Stimulated activated CD8-positive, alpha-beta memory T cell treated with anti-CD3 and anti-CD28 coated beads, Interleukin-12 subunit alpha, Interleukin-12 subunit beta, amount 100 ng/mL, for 24 hours (primary cell): ENCODE measurements around the gene TMEM151B.

Experiments
- DNase-seq: peaks from one replicate; pipeline ENCODE4 v3.0.0-alpha.2; 2020; ENCODE audit errors: extremely low read depth

Gene TMEM151B

DNA sequence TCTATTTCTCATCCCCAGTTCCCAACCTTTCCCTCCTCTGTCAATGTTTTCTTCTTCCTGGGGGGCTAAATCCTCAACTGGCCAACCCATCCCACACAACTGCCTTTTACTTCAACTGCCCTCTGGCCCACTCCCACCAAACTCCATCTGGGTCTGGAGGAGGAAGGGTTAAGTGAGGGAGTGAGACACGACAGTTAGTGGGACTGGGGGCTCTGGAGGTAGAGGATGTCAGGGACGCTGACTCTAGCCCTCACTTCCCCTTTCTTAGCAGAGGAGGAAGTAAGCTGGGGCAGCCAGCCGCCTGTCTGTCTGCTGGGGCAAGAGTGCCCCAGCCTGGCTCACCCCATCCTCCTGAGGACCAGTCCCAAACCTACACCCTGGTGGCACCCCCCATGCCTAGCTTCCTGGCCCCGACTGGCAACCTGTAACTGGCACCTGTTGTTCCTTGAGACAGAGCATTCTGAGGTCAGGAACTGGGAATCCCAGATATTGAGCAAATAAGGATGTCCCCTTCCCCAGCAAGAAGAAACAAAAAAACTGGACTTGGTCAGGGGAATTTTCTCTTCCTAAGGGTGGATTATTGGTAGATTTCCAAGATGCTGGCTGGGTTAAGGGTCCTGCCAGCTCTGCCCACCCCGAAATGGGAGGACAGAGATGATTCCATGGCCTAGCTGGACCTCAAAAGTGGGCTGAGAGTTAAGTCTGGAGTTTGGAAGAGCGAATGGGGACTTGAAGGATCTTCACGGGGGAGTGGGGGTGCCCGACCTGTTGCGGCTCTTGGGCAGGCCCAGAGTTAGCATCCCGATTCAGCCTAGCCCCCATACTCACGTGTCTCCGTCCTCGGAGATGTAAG lies 5.9 kb upstream of the TMEM151B start:
- no peak for DNase-seq

DNA sequence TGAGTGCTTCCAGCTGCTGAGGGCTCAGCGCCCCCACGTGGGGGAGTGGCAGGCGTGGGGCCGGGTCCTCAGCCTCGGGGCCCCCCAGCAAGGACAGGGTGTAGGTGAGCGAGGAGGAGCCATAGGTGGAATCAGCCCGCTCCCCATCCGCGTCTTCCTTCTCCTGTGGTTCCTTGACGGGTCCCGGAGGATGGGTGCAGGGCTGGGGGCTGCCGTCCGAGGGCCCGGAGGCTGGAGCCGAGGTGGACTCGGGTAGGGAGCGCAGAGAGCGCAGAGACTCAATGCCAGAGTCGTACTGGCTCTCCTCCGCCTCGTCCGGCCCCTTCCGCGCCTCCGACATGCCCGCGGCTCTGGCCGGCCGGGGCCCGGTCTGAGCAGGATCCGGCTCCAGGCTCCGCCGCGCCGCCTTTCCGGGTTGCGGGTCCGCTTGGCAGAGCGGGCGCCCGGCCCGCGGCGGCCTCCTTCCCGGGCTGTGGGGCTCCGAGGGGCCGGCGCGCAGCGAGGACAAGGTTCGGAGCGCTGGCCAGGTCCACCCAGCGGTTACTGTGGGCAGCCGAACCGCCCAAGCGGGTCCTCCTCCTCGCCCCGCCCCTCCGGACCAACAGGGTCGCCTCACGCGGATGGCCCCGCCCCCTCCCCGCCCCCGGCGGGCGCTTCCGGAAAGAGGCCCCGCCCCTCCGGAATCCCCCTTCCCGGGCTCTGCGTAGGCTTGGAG lies 5.1 kb upstream of the TMEM151B start, which contains the start of gene NFKBIE:
NFKBIE (minus strand) TSS at position 545 of the 715 bp plus-strand sequence; CDS start at position 340, 205 bp downstream.
- peak; percentile 86 for DNase-seq

DNA sequence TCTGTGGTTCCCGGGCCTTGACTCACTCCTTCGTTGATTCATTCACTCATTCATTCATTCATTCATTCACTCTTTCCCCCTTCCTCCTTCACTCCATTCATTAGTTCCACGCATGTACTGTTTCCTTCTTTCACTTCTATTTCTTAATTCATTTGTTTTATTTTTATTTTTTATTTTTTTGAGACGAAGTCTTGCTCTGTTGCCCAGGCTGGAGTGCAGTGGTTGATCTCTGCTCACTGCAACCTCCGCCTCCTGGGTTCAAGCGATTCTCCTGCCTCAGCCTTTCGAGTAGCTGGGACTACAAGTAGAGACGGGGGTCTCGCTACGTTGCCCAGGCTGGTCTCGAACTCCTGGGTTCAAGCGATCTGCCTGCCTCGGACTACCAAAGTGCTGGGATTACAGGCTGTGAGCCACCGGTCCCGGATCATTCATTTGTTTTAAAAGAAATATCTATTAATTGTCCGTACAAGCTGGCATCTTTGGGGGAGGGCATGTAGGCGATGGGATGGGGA lies 4.5 kb upstream of the TMEM151B start:
- no peak for DNase-seq

DNA sequence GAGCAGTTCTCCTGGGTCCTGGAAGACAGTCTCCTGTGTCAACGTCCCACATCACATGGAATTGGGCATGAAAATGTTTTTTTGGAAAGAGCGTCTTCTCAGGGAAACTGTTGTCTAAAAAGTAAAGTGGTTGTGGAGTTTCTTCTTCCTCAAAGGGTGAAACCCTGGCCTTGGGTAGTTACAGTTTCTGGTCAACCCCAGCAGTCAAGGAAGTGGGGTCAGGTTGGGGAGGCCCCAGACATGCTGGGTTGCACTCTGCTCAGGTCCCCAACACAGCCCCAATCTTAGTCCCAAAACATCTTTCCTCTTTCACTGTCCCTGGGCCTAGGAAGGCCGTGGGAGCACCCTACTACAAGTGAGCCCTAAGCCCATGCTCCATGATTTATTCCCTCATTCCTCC lies 3.9 kb upstream of the TMEM151B start:
- DNase-seq = no peak

DNA sequence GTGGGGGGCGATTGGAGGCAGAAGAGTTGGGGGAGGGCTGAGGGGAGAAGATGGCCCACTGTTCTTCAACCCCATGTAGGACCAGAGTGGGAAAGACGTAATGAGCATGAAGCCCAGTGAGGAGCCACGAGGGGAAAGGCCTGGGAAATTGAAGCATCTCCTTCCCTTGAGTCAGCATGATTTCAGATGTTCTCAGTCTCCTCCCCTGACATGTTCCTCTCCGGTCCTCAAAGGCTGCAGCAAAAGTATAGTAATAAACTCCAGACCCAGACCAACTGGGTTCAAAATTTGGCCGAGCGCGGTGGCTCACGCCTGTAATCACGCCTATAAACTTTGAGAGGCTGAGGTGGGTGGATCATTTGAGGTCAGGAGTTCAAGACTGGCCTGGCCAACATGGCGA lies 3.0 kb upstream of the TMEM151B start:
- no peak for DNase-seq

DNA sequence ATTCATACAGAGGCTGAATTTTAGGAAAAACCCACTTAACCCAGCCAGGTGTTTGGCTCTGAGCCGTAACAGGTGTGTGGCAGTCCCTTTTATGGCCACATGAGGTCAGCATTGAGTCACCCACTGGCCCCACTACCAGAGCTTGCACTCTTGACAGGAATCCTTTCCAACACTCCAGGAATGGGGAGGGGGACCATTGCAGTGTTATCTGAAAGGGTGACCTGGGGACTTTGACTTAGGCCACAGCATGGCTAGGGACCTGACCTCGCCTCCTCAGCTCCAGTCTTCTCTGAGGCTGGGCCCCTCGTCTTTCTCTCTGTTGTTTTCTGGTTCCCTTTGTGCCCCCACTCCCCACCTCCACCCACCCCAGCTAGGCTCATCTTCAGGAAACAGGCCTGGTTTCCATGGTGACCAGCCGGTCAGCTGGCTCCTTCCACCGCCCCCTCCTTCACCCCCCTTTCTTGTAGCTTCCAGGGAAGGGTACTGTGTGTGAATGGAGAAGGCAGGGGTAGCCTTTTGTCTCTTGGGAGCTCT lies 2.1 kb upstream of the TMEM151B start:
- DNase-seq = no peak

DNA sequence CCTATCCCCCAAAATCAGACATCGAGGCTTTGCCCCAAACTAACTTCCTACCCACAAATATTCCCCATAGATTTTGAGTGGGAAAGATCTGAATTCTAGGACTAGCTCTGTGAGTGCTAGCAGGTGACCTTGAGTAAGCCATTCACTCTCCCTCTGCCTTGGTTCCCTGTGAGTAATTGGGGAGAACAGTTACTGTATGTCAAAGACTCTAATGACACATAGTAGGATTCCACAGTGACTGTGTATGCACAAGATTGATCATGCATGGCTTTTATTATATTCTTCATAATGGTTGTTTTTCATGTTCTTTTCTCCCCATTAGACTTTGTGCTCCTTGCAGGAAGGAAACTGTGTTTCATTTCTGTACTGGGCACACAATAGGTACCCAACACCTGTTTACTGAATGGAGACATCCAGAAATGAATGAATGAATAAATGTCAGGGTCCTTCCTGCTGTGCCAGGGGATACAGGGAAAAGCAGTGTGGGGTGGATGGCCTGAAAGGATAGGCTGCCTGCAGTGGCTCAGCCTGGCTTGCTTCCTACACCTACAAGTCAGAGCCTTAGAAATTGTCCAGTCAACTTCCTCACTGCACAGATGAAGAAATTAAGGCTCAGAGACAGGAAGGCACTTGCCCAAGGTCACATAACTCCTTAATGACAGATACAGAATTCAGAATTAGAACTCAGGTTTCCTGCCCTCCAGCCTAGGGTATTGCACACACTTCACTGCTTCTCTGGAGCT lies 901 bp upstream of the TMEM151B start:
- no peak for DNase-seq

DNA sequence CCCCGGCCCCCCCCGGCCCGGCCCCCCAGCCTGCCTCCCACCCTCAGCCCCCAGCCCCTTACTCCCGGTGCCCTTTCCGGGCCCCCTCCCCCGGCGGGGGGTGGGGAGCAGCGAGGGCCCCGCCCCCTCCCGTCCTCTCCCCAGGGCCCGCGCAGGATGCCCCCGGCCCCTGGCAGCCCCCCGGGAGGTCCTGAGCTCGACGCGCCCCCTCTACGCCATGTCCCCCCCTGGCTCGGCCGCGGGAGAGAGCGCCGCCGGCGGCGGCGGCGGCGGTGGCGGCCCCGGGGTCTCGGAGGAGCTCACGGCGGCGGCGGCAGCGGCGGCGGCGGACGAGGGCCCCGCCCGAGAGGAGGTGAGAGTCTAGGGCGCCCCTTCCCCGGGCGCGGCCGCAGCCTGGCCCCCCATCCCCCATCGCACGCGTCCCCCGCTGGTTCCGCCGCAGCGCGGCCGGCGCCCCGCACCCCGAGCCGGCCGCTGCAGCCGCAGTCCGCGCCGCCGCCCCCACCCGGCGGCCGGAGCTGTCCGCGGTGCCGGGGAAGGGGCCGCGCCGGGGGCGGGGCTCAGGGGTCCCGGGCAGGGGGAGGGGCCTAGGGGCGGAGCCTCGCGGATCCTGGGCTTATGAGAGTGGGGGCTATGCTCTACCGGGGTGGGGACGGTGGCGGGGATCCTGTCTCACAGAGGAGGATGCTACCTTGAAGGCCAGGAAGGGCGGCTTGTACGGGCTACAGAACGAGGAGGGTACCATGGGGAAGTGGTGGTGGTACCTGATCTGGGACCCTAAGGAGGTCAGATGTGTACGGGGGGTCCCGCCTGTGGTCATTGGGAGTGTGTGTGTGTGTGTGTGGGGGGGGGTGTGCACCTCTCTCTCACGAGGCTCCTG lies 516 bp downstream of the TMEM151B start:
- DNase-seq = no peak

DNA sequence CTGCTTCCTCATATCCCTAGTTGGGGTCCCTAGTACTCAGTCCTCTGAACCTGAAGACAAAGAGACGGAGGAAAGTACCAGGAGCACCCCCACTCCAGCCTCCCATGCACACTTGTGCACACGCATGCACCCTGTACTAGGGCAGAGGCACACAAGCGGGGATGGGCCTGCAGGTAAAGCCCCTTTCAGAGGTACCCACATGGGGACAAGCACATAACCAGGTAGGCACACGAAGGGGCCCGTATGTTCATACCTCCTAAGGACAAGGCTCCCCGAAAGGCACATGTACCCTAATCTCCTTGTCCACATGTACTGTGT lies 1.1 kb downstream of the TMEM151B start:
- no peak for DNase-seq

DNA sequence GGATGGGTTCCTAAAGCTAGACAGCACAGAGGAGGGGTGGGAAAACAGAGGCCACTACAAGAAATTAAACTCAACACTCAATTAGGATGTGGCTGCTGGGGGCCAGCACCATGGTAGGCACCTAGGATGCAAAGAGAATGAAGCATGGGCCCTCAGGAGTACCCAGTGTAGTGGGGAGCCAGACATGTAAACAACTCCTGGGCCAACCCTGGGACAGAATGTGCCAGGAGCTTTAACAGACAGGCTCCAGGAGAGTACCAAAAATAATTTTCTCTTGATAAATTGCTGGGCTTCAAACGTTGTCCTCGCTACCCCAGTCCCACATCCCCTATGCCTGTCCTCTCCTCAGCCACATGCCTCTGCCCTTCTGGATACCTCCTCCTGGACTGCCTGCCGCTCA lies 1.7 kb downstream of the TMEM151B start:
- DNase-seq = no peak

DNA sequence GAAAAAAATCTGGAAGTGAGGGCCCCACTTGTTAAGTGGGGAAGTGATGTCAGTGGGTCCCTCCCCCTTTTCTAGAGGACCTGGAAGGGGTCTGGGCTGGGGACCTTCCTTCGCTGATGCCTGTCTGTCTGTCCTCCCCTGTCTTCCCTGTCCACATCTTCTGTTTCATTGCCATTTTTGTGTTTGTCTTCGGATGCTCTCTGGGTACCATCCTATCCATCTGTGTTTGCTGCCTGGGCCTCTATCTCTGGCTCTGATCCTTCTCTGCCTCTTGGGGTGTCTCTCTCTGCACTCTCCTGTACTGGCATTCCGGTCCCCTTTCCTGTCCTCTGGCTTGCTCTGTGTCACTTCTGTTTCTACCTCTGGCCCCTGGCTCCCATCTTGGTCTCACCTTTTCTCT lies 2.3 kb downstream of the TMEM151B start:
- DNase-seq = no peak

DNA sequence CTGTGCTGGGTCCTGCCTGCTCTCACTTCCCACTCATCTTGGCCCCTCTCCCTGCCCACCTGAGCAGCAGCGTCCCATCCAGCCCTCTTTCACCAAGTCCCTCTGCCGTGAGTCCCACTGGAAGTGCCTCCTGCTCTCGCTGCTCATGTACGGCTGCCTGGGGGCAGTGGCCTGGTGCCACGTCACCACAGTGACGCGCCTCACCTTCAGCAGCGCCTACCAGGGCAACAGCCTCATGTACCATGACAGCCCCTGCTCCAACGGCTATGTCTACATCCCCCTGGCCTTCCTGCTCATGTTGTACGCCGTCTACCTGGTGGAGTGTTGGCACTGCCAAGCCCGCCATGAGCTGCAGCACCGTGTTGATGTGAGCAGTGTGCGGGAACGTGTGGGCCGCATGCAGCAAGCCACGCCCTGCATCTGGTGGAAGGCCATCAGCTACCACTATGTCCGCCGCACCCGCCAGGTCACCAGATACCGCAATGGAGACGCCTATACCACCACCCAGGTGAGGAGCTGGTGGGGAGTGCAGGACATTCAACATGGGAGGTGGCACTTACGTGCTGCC lies 2.8 kb downstream of the TMEM151B start:
- no peak for DNase-seq

DNA sequence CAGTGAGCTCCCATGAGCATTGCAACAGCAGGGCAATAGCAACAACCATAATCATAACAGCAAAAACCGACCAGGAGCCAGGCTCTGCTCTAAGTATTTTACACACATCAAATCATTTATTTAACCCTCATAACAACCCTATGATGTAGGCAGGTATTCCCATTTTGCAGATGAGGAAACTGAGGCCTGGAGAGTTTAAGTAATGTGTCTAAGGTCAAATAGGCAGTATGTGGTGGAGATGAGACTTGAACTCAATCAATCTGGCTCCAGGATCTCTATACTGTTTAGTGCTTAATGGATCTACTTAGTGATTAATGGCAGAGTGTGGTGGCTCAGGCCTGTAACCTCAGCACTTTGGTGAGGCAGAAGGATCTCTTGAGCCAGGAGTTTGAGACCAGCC lies 3.4 kb downstream of the TMEM151B start:
- no peak for DNase-seq

DNA sequence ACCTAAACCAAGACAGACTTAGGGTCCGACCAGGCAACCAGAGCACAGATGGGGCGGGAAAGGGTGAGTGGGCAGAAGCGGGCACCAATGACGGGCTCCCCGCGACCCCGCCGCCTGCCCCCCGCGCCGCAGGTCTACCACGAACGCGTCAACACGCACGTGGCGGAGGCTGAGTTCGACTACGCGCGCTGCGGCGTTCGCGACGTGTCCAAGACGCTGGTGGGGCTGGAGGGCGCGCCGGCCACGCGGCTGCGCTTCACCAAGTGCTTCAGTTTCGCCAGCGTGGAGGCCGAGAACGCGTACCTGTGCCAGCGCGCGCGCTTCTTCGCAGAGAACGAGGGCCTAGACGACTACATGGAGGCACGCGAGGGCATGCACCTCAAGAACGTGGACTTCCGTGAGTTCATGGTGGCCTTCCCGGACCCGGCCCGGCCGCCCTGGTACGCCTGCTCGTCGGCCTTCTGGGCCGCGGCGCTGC lies 5.1 kb downstream of the TMEM151B start:
- no peak for DNase-seq

DNA sequence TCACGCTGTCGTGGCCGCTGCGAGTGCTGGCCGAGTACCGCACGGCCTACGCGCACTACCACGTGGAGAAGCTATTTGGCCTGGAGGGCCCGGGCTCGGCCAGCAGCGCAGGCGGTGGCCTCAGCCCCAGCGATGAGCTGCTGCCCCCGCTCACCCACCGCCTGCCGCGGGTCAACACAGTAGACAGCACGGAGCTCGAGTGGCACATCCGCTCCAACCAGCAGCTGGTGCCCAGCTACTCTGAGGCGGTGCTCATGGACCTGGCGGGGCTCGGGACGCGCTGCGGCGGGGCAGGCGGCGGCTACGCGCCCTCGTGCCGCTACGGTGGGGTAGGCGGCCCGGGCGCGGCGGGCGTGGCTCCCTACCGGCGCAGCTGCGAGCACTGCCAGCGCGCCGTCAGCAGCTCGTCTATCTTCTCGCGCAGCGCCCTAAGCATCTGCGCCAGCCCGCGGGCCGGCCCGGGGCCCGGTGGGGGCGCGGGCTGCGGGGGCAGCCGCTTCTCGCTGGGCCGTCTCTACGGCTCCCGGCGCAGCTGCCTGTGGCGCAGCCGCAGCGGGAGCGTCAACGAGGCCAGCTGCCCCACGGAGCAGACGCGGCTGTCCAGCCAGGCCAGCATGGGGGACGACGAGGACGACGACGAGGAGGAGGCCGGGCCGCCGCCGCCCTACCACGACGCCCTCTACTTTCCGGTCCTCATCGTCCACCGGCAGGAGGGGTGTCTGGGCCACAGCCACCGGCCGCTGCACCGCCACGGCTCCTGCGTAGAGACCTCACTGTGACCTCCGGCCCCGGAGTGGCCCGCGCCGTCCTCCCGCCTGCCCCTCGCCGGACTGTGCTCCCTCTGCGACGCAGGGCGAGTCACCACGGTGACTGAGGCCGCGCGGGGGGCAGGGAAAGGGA lies 5.7 kb downstream of the TMEM151B start:
- DNase-seq = no peak

DNA sequence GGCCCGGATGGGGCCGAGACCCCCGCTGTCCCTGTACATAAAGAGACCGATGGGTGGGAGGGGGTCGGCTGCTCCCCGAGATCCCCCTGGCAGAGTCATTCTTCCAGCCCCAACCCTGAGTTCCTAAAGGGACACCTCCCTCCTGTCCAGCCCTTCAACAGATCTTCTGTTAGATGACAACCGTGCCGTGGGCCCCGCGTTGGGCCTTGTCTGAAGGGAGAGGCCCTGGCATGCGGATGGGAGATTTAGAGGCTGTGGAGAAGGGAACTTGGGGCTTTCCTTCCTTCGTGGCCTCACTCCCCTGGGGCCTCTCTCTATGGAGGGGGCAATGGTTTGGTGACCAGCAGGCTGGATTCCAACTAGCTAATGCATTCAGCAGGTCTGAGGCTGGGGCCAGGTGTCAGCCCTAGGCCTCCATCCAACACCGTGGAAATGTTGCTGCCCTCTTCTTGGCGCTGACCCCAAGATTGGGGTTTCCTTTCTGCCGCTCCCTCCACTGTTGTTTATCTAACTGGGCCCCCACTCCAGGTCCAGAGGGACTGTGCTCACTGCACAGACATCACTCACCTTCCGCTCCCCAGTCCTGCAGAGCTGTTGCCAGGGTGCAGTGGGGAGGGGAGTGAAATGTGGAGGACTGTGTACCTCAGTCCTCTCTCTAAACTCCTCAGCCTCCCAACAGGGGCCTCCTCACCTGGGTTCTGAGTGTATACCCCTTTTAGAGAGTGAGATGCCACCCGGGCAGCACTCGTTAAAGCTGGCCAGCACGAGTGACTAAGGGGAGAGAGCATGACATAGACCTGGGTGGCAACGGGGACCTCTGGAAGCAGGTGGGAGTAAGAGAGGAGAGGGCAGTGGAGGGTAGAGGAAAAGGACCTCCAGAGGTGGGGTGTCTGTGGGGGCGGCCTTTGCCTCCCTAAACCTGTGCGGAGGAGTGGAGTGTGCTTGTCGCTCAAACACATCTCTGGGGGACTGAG lies 6.7 kb downstream of the TMEM151B start:
- DNase-seq = no peak

DNA sequence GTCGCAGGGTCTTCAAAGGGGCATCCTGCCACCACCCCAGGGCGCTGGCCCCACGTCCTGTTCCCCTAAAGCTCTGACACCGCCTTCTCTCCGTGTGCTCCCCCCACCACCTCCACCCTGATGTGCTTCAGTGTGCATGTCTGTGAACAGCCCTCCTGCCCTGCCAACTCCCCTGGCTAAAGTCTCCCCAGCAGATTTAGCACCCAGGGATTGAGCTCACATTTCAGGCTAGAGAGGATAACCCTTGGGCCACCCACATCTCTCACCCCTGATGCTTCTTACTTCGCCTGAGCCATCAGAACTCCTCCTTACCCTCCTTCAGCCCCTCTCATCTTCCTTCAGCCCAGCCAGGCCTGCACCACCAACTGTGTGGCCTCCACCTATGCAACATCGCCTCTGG lies 7.5 kb downstream of the TMEM151B start:
- no peak for DNase-seq

DNA sequence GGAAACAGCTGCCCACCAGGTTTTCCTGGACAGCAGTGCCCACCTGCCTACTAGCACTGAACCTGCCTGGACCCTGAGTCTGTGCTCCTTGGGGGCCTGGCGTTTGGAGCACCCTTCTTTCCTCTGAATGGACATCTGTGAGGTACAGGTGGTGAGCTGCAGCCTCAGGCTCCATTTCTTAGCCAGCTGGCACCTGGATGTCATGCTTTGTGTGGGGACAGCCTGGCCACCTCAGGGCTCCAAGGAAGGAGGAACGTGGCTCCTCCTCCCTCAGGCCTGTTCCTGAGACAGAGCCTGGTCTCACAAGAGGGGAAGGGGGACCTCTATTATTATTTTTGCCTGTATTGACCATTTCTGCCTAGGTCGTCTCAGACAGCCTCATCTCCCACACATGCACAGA lies 8.1 kb downstream of the TMEM151B start:
- no peak for DNase-seq
